Ammon's horn (tissue), 1 donor: ENCODE results near the gene PLA2G3.
A peak's percentile ranks its signal among the peaks of the same experiment; 100 is the strongest.
"Not testable (repeated sequence)": the region's sequence is repeated elsewhere in the genome, so short reads cannot be mapped to it uniquely, and the experiment has no call there.

ENCODE experiments used
- DNase-seq: peaks from one replicate; pipeline ENCODE4 v3.0.0-alpha.2; 2016; ENCODE audit warnings: low spot score

The PLA2G3 gene

DNA sequence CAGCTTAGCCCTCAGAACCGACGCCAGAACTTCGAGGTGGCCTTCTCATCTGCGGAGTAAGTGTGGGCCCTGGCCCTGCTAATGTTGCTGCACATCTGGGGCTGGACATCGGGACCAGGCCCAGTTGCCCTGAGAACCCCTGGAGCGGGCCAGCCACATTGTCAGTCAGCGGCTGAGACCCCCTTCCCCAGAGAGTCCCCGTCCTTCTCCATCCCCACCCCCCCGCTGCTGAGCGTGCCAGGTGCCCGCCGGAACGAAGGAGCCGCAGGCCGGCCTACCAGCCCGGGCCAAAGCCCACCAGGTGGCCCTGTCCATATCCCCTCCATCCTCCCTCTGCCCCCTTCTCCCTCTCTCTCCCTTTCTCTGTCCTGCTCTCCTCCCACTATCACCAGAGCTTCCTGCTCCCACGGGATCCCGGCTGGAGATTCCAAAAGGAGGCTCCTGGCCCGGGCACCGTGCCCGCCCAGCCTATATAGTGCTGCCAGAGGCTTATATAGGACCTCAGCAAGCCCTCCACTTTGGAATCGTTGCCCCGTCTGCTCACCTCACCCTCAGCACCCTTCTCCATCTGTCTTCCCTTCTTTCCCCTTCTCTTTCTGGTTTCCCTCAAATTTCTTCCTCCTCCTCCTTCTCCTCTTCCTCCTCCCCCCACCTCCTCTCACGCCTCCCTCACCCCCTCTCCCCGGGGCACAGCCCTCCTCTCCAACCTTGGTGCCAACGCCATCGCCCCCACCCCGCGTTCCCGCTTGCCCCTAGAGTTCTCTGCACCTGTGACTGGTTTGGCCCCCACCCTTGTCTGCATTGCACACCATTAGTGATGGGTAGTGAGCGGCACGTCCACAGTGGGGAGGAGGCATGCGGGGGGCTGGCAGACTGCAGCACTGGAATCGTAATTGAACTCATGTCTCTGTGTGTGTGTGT, 40.2 kb downstream of the PLA2G3 start:
- no peak for DNase-seq

- no peak for DNase-seq
Measured at GRCh38 chr22:31099386-31099785, 40.9 kb downstream of the PLA2G3 start.

GRCh38 chr22:31098632-31099110, 41.6 kb downstream of the PLA2G3 start:
- no peak for DNase-seq

- DNase-seq: no peak
Measured at GRCh38 chr22:31097941-31098631, 42.2 kb downstream of the PLA2G3 start.

- not testable (repeated sequence) for DNase-seq
Measured at GRCh38 chr22:31097539-31097938, 42.8 kb downstream of the PLA2G3 start.

DNA sequence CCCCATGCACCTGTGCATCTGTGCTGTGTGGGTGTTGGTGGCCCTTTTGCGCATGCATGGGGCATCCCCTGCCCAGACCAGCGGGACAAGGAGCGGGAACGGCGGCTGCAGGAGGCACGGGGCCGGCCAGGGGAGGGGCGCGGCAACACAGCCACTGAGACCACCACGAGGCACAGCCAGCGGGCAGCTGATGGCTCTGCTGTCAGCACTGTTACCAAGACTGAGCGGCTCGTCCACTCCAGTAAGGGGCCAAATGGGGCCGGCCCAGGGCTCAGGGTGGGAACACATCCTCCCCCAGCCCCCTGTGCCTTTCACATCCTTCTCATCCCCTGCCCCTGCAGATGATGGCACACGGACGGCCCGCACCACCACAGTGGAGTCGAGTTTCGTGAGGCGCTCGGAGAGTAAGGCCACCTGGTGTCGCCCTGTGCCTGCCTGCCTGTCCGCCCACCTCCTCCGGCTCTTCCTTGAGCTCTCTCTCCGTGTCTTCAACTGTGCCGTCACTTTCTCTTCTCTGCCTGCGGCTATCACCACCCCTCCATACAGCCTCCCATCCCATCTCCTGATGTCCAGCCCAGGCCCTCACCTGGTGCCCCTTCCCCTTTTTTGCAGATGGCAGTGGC, 43.5 kb downstream of the PLA2G3 start:
- no peak for DNase-seq

GRCh38 chr22:31095637-31096249, 44.6 kb downstream of the PLA2G3 start:
- no peak for DNase-seq

GRCh38 chr22:31094741-31095140, 45.6 kb downstream of the PLA2G3 start:
- no peak for DNase-seq

GRCh38 chr22:31094021-31094551, 46.2 kb downstream of the PLA2G3 start:
- DNase-seq: no peak

- peak; percentile 74 for DNase-seq
Measured at GRCh38 chr22:31093086-31093850, 47.0 kb downstream of the PLA2G3 start.

DNA sequence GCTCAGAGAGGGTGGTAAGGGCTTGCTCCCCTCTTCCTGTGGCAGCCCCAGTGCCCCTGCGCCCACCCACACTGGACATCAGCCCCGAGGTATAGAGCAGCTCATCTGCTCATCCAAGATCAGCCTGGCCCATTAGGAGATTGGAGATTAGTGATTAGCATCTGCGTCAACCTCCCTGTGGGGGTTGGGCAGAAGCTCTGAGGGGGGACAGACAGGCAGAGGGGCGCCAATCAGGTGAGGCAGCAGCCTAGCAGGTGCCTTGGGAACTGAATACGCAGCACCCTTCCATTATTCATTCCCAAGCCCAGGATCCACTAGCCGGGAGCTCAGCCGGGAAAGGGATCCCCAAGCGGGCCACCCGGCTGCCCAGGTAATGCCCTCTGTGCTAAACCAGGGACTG, 48.1 kb downstream of the PLA2G3 start:
- DNase-seq: no peak

DNA sequence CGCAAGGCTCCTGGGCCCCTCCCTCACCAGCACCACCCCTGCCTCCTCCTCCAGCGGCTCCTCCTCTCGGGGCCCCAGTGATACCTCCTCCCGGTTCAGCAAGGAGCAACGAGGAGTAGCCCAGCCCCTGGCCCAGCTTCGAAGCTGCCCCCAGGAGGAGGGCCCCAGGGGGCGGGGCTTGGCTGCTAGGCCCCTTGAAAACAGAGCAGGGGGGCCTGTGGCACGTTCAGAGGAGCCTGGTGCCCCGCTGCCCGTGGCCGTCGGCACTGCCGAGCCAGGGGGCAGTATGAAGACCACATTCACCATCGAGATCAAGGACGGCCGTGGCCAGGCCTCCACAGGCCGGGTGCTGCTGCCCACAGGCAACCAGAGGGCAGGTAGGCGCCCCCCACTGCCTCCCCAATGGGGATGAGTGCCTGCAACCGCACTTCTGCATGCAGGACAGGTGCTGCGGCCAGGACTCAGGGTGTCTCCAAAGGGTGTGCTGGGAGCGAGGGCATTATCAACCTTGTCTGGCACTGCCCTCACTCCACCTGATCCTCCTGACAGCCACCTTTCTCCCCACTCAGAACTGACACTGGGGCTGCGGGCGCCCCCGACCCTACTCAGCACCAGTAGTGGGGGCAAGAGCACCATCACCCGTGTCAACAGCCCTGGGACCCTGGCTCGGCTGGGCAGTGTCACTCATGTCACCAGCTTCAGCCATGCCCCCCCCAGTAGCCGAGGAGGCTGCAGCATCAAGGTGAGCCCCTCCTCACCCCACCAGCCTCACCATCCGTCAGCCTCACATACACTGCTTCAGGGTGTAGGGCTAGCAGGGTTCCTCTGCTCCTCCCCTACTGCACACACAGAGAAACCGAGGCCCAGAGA, 49.0 kb downstream of the PLA2G3 start:
- DNase-seq: no peak

DNA sequence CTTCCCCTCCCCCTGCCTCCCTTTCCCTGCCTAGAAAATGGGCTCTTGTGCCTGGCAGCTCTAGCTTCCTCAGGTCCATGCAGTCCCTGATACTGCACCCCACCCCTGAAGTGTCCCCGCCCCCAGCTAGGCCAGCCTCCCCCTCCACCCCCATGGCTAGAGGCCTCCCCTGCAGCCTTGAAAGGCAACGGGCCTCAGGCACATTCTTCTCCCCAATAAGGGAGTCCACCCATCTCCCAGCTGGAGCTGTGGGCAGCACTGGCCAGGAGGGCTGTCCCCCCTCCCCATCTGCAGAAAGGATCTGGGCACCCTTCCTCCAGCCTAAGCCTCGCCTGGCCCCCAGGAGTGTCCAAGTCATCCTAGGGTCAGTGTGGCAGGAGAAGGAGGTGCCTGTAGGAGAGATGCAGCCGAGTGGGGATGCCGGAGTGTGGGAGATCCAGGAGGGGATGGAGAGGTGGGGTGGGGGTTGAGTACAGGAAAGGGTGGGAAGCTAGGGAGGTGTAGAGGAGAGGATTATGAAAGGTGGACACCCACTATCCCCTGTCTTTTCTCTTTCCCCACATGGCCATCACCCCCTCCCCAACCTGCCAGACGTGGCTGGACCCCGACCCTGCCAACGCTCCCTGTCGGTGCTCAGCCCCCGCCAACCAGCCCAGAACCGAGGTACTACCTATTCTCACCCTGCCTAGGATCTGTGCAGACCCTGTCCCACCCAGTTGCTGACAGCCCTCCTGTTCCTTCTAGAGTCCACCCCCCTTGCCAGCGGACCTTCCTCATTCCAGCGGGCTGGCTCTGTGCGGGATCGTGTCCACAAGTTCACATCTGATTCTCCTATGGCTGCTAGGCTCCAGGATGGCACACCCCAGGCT, 49.9 kb downstream of the PLA2G3 start:
- no peak for DNase-seq

- peak; percentile 73 for DNase-seq
Measured at GRCh38 chr22:31089160-31090100, 50.9 kb downstream of the PLA2G3 start.

DNA sequence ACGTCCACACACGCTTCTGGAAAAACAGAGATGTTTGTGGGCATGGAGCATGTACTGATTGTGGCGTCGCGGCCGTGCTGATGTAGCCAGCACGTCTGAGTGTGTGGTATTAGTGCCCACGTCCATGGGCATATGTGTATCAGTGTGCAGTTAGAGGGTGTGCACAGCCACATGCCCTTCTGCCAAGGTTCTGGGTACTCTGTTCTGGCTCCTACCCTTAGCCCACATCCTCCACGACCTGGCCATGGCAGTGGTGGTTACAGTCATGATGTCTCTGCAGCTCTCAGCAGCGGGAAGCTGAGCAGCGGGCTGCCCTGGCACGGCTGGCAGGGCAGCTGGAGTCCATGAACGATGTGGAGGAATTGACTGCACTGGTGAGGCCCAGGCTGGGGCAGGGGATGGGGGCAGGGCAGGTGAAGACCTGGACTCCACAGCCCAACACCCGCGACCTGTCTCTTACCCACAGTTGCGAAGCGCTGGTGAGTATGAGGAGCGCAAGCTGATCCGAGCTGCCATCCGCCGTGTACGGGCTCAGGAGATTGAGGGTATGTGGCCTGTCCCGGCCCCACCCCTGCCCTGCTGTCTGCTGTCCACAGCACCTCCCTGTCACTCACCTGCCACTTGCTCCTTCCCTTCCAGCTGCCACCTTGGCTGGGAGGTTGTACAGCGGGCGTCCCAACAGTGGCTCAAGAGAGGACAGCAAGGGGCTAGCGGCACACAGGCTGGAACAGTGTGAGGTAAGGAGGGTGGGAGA, 51.9 kb downstream of the PLA2G3 start:
- DNase-seq: no peak

- no peak for DNase-seq
Measured at GRCh38 chr22:31087744-31088215, 52.5 kb downstream of the PLA2G3 start.

- no peak for DNase-seq
Measured at GRCh38 chr22:31086703-31087330, 53.5 kb downstream of the PLA2G3 start.
